Stimulated activated naive CD4-positive, alpha-beta T cell treated with Interleukin-2 at 50 U/mL for 16 hours (primary cell): ENCODE data around the gene GRIA3.
"Not testable (repeated sequence)": the region's sequence is repeated elsewhere in the genome, so short reads cannot be mapped to it uniquely, and the experiment has no call there.

ENCODE experiments used
- DNase-seq: peaks from one replicate; lab custom pipeline; 2025; lab: John Stamatoyannopoulos, UW

The GRIA3 gene

GRCh38 chrX:123277347-123277746 is 93.3 kb downstream of the GRIA3 start:
- no peak for DNase-seq

GRCh38 chrX:123277821-123278220 is 93.7 kb downstream of the GRIA3 start:
- DNase-seq: no peak

DNA sequence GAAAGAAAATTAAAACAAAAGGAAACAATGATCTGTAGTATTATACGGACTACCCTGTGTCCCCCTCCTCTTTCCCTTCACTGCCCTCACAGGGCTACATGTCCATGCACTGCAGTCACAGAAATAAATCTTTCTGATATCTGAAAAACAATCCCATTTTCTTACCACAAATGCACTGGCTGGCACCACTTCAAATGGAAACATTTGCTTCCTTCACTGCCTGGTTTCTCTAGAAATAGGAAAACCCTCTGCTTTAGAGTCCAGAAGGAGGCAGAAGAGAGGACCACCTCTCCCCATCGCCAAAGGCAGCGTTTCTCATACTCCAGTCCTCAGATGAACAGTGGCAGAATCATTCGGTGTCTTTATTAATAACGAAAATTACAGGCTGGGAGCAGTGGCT is 98.2 kb downstream of the GRIA3 start:
- no peak for DNase-seq

- DNase-seq: not testable (repeated sequence)
Measured at GRCh38 chrX:123283407-123283806, 99.3 kb downstream of the GRIA3 start.

DNA sequence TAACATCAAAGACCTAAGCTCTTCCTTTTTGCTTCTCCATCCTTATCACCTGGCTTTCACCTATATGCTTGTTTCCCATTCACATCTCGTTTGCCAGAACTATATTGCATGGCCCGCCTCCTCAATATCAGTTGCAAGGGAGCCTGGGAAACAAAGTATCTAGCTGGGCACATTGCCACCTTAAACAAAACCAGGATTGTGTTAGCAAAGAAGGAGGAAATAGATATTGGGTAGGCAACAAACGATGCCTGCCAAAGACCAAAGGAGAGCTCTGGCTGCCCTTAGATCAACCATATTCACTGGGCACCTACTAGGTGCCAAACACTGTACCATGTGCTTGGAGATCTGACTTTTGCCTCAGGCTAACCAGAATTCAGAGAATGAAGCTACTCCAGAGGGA is 107.5 kb downstream of the GRIA3 start:
- no peak for DNase-seq

DNA sequence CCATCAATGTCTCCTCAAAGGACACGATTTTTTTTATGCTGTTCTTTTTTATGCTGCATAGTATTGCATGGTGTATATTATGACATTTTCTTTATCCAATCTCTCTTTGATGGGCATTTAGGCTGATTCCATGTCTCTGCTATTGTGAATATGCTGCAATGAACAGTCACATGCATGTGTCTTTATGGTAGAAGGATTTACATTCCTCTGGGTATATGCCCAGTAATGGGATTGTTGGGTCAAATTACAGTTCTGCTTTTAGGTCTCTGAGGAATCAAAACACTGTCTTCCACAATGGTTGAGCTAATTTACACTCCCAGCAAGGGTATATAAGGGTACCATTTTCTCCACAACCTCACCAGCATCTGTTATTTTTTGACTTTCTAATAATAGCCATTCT is 113.9 kb downstream of the GRIA3 start:
- no peak for DNase-seq

DNA sequence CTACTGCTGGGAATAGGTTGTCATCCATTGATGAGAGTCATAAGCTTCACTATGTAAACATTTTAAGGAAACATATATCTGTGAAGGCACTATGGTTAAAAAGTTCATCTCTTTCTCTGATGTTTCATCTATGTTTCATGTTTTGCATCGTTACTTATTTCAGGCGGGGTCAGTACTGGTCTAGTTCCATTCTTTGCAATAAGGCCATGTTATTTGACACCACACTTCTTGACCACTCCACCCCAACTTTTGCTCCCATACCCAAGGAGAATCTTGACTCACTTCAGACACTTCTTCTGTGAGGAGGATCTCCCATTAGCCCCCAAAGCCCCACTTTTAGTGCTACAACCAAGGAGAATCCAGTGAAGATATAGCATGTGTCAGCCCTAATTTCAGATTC is 119.4 kb downstream of the GRIA3 start:
- DNase-seq: no peak

DNA sequence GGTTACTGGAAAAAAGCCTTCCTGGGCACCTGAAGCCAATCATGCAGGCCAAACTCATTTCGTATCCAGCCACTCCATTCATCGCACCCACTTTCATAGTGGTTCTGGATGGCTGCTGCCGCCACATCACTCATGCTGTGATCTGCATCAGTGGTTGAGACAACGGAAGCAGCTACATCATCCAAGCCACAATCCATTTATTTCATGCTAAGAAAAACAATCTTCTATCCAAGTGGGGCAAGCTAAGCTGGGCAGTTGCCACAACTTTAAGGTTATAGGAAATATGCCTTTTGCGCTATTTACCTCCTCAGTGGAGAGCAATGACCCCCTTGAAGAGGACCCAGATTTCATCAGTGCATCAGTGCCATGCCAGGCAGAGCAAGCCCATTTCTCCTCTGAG is 124.6 kb downstream of the GRIA3 start:
- no peak for DNase-seq

- DNase-seq: no peak
Measured at GRCh38 chrX:123310112-123310511, 126.0 kb downstream of the GRIA3 start.

DNA sequence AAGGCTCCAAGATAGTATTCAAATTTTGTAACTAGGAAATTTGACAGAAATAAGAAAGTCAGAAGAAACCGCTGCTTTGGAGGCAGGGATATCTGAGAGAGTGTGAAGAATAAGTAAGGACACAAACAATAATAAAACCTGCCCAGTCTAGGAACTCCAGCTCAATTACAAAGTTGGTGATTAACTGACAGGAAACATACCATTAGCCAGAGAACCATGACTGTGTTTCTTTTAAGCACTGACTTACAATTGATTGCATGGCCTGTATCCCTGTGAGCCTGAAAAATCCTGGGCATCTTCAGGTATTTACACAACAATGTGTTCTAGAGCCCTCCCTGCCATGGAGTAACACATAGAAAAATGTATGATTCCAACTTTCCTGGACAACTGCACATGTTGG is 127.4 kb downstream of the GRIA3 start:
- DNase-seq: no peak

GRCh38 chrX:123313486-123313885 is 129.4 kb downstream of the GRIA3 start:
- no peak for DNase-seq

GRCh38 chrX:123320622-123321021 is 136.5 kb downstream of the GRIA3 start:
- no peak for DNase-seq

- no peak for DNase-seq
Measured at GRCh38 chrX:123322536-123322935, 138.5 kb downstream of the GRIA3 start.

- no peak for DNase-seq
Measured at GRCh38 chrX:123324625-123325024, 140.5 kb downstream of the GRIA3 start.

- no peak for DNase-seq
Measured at GRCh38 chrX:123330229-123330942, 146.3 kb downstream of the GRIA3 start.

GRCh38 chrX:123331349-123331748 is 147.3 kb downstream of the GRIA3 start:
- no peak for DNase-seq

GRCh38 chrX:123331859-123332258 is 147.8 kb downstream of the GRIA3 start:
- DNase-seq: no peak

- DNase-seq: no peak
Measured at GRCh38 chrX:123336666-123337065, 152.6 kb downstream of the GRIA3 start.

DNA sequence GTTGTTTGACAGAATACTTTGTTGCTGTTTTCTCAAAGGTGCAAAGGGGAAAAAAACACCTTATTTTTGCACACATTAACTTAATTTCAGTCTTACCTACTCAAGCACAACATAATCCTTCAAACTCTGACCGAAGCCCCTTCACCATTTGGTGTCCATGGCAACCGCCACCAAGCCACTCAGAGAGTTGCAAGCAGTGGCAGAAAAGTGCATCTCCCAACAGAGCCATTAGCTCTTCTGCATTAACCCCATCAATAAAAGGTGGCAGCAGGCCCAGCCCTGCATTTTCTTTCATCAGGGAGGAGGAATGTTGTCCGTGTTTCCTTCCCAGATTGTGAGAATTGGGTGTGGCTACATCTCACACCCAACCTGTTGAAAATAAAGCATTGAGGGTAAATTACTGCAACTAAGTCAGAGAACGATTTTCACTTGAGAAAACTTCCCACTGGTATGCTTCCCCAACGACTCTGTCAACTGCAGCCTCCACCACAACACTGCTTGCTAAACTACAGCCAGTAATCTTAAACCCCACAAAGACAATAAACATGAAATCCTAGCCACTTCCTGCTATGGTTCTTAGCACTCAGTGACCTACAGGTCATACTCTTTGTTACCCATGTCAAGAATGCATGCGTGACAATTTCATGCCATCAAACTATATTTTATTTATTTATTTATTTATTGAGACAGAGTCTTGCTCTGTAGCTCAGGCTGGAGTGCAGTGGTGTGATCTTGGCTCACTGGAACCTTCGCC is 154.0 kb downstream of the GRIA3 start:
- no peak for DNase-seq

- no peak for DNase-seq
Measured at GRCh38 chrX:123339221-123339905, 155.3 kb downstream of the GRIA3 start.

DNA sequence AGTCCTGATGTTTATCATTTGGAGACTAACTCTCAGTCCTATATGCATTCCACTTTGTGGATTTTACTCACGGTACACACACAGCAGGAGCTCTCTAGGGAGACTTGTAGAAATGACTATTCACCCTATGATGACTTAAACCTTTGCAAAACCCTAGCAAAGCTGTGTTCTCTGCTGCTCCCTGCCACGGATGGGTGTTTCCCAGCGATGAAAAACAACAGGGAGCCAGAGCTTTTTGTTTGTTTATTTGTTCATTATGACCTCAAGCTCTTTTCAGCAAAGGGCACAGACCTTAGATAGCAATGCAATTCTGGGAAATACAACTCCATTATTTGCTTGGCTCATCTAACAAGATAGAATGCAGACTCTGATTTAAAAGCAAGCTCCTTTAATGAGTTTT is 156.6 kb downstream of the GRIA3 start:
- no peak for DNase-seq

DNA sequence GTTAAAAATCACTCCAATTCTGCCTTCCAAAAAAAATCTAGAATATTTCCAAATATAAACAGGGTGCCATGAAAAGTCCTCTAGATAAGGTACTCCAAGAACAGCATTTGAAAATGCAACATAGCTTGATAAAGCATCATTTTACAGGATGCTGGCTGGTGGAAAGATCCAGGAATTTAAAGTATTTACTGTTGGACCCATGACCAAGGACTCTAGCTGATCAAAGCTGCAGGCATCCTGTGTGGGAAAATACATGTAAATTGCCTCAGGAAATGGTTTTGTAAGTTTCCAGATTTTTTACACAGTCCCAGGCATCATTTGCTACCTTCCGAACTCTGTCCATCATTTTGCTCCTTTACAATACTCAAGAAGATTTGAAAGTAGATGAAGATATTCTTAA is 164.4 kb downstream of the GRIA3 start:
- no peak for DNase-seq

DNA sequence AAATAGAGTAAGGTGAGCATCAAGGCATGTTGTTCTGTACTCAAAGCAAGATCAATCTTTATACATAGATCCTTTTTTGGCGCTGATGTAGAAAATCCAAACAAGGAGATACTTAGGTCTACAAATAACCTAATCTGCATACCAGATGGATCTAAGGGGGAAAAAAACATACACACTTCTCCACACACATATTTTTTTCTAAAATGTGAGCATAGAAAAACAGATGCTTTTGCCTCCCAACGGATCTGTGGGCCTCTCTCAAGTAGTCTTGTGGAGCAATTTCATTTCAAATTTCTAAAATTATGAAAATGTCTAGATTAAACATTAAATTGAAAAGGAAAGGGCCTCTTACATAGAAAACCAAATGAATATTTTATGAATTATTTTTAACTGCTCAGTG is 166.1 kb downstream of the GRIA3 start:
- DNase-seq: no peak
